D341Med (cell line): Measurements from ENCODE around the gene MAPKBP1.
"Not testable (repeated sequence)": the region's sequence is repeated elsewhere in the genome, so short reads cannot be mapped to it uniquely, and the experiment has no call there.

Source experiments
- DNase-seq: peaks from one replicate; pipeline ENCODE4 v3.0.0; 2012; ENCODE audit warnings: low spot score

Gene MAPKBP1

GRCh38 chr15:41825572-41826535, 51.6 kb downstream of the MAPKBP1 start:
- DNase-seq, result no peak

DNA sequence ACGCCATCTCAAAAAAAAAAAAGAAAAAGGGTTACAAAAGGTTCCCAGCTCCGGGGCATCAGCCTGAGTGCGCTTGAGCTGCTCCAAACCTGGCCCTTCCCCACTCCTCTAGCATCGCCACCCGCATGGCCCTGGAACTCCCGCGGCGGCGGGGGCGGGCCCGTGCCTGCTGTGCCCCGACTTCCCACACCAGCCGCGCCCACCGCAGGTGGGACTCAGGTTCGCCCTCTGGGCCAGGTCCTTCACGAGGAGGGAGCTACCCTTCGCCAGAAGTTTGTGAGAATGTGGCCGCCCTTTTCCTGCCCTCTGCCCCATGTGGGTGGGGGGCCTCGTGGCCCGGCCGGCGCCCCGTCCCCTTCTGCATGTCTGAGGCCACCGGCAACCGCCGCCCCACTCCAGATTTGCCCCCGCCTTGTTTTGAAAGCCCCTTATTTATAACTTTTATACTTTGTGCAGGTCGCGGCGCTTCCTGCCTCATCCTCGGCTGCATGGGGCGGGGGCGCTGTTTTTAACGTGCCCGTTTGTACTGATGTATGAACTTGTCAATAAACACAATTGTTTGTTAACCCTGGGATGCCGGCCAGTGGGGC, 53.1 kb downstream of the MAPKBP1 start:
- DNase-seq, result no peak

- peak; percentile 100 for DNase-seq
Measured at GRCh38 chr15:41827880-41828806, 53.9 kb downstream of the MAPKBP1 start, which contains the start of gene JMJD7. Gene JMJD7 (plus strand): TSS chr15:41828092. CDS start chr15:41828125, 33 bp downstream.

GRCh38 chr15:41828807-41829141, 54.5 kb downstream of the MAPKBP1 start:
- DNase-seq, result no peak

GRCh38 chr15:41829959-41830646, 55.8 kb downstream of the MAPKBP1 start:
- no peak for DNase-seq

DNA sequence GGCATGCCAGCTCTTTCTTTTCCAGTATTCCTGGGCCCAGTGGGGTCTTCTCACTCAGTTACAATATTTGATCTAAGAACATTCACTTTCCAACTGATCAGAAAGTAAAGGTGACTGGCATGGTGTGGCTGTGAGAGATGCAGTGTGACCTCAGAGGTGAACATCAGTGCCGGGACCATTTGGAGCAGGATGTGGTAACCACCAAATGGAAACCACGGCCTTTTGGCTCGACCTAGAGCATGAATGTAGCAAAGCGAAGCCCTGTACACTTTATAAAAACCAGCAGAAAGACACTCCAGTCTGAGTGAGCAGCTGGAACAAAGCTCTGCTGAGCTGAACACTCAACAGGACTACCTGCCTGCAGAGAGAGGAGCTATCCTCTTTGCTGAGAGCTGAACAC, 57.0 kb downstream of the MAPKBP1 start:
- not testable (repeated sequence) for DNase-seq

DNA sequence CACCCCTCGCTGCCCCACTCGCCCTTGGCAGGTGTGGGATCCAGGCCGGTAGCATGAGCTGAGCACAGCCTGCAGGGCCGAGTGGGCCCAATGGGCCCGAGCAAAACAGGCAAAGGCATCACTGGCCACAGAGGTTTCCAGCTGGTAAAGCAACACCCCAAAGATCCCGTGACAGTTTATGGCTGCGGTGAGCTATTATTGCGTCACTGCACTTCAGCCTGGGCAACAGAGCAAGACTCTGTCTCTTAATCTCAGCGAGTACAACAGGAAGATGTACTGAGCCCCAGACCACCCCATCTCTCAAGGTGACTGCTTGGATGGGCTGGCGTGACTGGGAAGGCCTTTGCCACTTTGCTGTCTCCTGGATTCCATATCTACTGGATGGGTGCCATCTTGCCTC, 57.9 kb downstream of the MAPKBP1 start:
- DNase-seq, result no peak

DNA sequence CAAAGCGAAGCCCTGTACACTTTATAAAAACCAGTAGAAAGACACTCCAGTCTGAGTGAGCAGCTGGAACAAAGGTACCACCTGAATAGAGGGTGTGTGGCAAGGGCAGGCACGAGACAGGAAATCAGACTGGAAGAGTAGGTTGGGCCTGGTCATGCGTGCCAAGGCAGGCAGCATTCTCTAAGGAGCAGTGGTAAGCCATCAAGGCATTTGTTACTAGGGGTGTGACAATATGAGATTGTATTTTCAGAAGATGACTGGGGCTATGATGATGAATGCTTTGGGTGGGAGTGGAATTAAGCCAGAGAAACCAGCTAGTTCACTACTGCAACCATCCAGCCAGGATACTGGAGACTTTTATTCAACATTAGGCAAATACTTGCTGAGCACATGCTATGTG, 58.6 kb downstream of the MAPKBP1 start:
- no peak for DNase-seq

DNA sequence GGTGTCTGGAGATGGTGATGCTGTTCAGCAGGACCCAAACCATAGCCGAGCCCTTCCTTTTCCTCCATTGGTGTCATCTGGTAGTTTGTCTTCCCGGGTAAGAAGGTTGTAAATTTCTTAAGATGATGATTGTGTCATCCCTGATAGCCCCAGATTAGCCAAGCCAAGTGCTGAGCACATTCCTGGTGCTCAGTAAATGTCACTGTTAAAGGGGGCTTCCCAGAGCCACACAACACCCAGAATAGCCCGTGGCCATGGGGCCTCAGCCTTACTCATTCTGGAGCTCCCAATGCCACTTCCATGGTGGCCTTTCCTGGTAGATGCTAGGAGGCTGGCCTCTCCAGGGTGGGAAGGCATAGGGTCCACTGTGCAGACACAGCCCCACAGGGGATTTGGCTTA, 59.8 kb downstream of the MAPKBP1 start:
- DNase-seq, result no peak

GRCh38 chr15:41836073-41836472, 61.8 kb downstream of the MAPKBP1 start:
- no peak for DNase-seq

DNA sequence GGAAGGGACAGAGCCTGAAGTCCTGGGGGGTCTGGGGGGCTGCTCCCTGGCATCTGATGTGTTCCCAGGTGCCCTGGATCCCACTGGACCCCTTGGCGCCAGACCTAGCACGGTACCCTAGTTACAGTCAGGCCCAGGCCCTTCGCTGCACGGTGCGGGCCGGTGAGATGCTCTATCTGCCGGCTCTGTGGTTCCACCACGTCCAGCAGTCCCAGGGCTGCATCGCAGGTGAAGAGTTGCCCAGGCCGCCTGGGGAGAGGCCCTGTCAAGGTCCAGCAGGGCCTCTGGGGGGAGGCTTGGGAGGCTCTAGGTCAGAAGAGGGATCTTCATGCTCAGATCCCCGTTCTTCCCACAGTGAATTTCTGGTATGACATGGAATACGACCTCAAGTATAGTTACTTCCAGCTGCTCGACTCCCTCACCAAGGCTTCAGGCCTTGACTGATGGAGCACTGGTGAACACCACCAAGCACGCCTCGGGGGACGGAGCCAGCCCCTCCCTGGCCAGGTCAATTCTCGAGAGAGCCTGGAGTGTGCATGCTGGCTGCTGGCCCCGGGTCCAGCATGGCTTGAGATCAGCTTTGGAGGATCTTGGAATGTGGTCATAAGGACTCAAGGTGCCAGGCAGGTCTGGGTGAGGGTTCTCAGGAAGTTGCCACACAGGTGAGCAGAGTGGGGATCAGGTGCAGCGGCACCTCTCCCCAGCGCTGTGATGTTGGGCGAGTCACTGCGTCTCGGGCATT, 62.6 kb downstream of the MAPKBP1 start:
- no peak for DNase-seq

DNA sequence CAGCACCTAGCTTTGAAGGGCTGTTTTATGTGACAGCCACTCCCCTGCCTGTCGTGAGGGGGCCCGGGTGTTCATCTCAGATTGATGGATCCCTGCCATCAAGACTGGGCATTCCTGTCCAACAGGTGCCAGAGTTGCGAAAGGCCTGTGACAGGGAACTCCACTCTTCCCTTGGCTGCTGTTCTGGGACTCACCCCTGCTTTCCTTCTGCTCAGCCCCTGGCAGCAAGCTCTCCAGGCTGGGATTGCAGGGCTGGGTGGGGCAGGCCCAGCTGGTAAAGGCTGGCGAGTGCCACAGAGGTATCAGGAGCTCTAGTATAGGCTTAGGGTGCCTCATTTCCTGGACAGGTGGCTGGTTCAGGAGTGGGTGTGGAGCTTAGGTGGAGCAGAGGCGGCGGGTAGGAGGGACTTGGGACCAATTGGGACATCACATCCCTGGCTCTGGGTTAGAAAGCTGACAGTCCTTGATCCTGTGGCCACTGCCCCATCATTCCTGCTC, 64.2 kb downstream of the MAPKBP1 start, which contains the start of gene PLA2G4B:
Gene PLA2G4B, plus strand, starts transcription at position 448 of the 498 bp plus-strand sequence. CDS start 67 bp downstream, outside the sequence.
- no peak for DNase-seq

DNA sequence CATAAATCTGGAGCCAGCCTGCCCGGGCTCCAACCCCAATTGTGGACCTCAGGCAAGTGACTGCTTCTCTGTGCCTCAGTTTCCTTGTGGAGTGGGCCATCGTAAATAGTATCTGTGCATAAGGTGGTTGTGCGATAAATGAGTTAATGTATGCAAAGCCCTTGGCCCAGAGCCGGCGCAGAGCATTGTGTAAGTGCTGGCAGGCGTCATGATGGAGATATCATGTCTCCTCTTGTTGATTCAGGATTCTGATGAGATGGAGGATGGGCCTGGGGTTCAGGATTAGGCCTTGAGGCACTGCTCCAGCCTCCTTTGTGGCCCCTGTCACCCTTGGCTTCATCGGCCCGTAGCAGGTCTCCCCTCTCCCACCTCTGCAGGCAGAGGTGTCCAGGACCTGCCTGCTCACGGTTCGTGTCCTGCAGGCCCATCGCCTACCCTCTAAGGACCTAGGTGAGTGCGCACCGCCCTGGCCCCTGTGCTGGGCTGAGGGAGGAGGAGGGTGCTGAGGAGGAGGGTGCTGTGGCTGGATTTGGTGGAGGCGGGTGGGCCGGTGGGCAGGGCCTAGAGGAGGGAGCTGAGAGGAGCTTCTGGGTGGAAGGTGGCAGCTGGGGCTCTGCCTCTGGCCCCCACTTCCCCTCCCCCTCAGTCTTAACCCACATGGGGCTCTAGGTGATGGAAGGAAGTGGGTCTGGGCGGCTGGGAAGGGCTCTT, 65.7 kb downstream of the MAPKBP1 start:
- no peak for DNase-seq

DNA sequence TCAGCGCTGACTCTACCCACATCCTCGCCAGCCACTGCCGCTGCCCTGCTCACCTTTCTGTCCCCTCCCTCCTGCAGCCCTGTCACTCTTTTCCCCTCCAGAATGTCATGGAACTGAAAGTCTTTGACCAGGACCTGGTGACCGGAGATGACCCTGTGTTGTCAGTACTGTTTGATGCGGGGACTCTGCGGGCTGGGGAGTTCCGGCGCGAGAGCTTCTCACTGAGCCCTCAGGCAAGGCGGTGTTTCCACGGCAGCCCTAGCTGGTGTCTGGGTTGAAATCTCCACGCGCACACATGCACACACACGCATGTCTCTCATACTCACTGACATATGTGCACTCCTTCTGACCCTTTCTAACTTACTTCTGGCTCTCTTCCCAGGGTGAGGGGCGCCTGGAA, 66.4 kb downstream of the MAPKBP1 start:
- DNase-seq, result no peak

DNA sequence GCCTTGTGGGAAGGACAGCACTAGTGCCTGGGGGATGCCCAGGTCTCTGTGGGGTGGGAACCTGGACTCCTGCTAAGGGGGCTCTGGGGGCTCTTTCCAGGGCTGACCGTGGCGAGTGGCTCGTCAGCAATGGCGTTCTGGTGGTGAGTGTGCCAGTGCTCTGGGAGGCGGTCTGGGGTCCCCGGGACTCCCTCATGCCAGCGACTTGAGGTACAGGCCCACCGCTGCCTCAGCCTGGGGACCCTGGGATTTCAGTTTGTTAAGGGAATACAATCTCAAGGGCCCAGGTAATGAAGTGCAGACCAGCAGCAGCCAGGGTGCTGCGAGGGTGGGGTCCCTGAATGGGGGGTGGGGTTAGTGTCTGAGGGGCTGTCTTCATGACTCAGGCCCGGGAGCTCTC, 66.8 kb downstream of the MAPKBP1 start:
- DNase-seq, result no peak

- DNase-seq, result no peak
Measured at GRCh38 chr15:41842229-41842628, 67.9 kb downstream of the MAPKBP1 start.

GRCh38 chr15:41843571-41843970, 69.3 kb downstream of the MAPKBP1 start:
- DNase-seq, result no peak

DNA sequence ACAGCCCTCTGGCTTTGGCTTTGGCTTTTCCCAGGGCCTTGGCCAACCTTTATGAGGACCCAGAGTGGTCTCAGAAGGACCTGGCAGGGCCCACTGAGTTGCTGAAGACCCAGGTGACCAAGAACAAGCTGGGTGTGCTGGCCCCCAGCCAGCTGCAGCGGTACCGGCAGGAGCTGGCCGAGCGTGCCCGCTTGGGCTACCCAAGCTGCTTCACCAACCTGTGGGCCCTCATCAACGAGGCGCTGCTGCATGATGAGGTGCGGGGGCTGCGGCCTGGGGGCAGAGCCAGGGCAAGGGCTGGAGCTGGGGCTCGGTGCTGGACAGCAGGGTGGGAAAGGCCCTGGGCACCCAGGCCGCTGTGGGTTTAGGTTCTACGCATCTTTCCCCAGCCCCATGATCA, 70.5 kb downstream of the MAPKBP1 start:
- DNase-seq, result no peak

- no peak for DNase-seq
Measured at GRCh38 chr15:41847206-41847605, 72.9 kb downstream of the MAPKBP1 start.

DNA sequence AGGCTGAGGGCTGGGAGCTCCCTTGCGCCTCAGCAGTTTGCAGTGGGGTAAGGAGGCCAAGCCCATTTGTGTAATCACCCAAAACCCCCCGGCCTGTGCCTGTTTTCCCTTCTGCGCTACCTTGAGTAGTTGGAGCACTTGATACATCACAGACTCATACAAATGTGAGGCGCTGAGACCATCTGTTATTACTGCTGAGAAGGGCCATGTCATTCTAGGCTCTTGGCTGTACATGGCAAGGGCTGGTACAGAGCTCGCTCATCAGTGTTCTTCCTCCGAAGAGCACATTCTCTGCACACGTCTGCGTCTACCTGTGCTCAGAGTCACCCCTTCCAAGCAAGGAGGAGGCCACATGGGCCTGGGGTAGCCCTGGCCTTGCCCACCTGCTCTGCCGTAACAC, 73.7 kb downstream of the MAPKBP1 start:
- no peak for DNase-seq
